Upper lobe of left lung (tissue), 4 donors: Measurements from ENCODE around the gene MRPL9.

Source experiments
- CTCF ChIP-seq, 6 experiments: fragments of 450-650 bp in 4 of 6; fragments of 200-600 bp in 2 of 6; sonication (generic) in 2 of 6; IDR thresholded peaks; one replicate each; pipeline ENCODE4 v1.5.1; 2016 to 2019; ENCODE audit warnings: antibody characterized with exemption in 6 of 6
- EP300 ChIP-seq, 4 donors: sonication (generic); formaldehyde crosslinking; IDR thresholded peaks; one replicate each; pipeline ENCODE4 v1.5.1; 2017; ENCODE audit warnings: antibody characterized with exemption in 4 of 4, control low read depth in 2 of 4
- POLR2A ChIP-seq, 4 donors: fragments of 450-650 bp; IDR thresholded peaks; one replicate each; pipeline ENCODE4 v1.5.1; 2016 to 2017; ENCODE audit warnings: antibody characterized with exemption in 4 of 4, mild to moderate bottlenecking in 2 of 4
- POLR2AphosphoS5 ChIP-seq, 2 donors: sonication (generic); formaldehyde crosslinking; IDR thresholded peaks; one replicate each; pipeline ENCODE4 v1.5.1; 2017; ENCODE audit warnings: antibody characterized with exemption in 2 of 2

DNA sequence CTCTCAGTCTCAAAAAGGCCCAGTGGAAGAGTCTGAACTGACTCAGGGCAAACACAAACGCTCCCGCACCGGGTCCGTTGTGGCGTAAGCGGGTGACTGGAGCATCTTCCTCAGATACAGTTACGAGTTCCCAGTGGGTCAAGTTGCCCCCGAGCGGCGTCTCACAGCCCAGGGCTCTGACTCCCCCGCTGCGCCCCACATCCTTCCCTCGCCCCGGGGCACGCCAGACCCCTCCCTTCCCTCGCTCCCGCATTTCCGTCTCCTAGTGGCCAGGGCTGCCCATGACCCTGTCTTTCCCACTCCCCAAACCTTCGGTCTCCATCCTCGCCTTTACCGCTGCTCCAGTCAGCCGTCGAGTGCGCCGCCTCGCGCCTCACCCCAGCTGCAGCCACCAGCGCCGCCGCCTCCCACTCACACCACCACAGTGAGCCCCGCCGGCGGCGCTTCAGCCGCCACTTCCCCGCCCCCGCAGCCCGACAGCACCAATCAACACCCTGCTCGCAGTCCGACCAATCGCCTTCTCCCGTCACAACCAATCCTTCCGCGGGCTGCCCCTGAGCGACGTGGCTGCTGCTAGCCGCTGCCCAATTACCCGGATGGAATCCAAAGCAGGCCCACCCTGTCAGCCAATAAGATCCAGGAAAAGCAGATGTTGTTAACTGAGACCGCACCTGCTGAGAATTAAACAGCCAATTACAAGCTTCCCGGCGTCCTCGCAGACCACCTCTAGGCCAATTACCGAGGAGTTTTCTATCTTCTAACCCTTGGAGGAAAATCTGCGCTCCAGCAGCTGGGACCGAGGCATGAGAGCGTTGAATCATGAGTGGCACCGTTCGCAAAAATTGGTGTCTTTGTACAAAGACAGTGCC lies 27.0 kb upstream of the MRPL9 start, which contains the start of gene TDRKH:
- TF ChIP-seq POLR2A (IDR thresholded peaks at IDR 0.05) (peak in 2 of 4 donors; percentile 77 to 82), POLR2AphosphoS5 (IDR thresholded peaks at IDR 0.05) (peak; percentile 52 to 75), EP300 (IDR thresholded peaks at IDR 0.05) (no peak), CTCF (IDR thresholded peaks at IDR 0.05) (peak in 4 of 6 experiments; percentile 28 to 62 (median 51))
